NCI-H526 treated with DMSO at 0.1 percent for 48 hours (cell line): ENCODE data around the gene PKD1L1.

ENCODE experiments used
- DNase-seq: peaks from one replicate; lab custom pipeline; 2025; lab: John Stamatoyannopoulos, UW

The PKD1L1 gene

DNA sequence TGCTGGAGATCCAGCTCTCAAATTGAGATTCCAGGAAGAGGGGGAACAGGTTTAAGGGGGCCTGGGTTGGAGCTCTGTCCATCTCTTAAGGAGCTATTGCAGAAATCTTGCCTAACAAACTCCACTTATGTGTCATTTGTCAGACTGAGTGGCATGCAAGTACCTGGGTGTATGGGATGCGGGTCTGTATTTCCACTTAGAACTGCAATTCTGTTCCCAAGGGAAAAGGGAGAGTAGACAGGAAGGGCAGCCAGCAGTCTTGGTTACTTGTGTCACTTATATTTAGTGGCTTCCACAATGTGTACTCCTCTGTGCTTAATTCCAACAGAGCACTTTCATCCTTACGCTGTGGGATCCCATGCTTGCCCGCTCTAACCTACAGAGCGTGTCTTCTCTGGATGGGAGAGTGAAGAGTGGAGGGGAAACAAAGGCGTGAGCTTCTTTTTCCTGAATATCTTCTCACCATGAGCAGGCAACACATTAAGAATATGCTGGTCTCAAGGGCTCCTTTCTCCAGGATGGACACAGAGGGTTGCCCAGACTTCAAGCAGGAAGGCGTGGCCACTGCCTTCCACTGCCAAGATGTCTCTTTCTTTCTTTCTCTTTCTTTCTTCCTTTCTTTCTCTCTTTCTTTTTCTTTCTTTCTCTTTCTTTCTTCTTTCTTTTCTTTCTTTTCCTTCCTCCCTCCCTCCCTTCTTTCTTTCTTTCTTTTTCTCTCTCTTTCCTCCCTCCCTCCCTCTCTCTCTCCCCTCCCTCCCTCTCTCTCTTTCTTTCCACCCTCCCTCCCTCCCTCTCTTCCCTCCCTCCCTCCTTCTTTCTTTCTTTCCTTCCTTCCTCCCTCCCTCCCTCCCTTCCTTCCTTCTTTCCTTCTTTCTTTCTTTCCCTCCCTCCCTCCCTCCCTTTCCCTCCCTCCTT lies 212.6 kb downstream of the PKD1L1 start:
- no peak for DNase-seq

DNA sequence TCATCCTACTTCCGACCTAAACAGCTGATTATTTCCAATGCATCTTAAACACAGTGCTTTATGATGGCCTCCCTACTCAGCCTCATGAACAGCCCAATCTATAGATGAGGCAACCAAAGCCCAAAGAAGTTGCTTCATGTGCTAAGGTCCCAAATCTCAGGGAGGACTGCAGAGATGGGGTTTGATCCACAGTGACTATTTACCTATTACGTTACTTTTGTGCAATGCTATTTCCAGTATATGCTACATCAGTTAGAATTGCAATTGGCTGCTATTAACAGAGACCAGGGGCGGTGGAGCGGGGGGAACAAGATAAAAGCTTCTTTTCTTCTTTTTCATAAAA lies 213.3 kb downstream of the PKD1L1 start:
- no peak for DNase-seq

DNA sequence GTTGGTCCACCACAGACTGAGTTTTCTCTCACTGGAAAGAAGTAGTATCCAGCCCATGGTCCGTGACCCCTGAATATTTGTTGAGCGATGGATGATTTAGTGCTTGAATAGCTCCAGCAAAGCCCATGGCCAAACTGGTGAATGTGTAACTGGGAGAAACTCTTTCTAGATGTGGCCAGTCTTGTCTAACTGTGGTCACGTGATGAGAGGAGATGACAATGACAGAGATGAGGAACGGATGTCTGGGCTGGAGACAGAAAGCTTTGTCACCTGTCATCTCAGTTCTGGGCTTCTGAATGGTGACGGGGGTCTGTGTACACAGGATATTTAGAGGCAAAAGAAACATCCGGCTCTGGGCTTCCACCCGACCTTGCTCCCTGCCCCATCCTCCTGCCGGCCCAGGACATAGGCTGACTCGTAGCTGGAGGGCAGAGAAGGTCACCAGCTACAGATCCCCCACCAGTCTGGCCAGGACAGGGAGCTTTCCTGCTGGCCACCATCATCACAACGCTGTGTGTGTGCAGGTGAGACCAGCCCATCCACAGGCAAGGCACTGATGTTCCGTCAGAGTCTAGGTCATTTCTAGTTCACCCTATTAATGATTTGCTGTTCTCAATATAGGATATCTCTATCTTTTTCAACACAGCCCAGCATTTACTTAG lies 213.8 kb downstream of the PKD1L1 start:
- DNase-seq, result no peak

GRCh38 chr7:47730142-47730541 lies 218.1 kb downstream of the PKD1L1 start:
- DNase-seq, result no peak

DNA sequence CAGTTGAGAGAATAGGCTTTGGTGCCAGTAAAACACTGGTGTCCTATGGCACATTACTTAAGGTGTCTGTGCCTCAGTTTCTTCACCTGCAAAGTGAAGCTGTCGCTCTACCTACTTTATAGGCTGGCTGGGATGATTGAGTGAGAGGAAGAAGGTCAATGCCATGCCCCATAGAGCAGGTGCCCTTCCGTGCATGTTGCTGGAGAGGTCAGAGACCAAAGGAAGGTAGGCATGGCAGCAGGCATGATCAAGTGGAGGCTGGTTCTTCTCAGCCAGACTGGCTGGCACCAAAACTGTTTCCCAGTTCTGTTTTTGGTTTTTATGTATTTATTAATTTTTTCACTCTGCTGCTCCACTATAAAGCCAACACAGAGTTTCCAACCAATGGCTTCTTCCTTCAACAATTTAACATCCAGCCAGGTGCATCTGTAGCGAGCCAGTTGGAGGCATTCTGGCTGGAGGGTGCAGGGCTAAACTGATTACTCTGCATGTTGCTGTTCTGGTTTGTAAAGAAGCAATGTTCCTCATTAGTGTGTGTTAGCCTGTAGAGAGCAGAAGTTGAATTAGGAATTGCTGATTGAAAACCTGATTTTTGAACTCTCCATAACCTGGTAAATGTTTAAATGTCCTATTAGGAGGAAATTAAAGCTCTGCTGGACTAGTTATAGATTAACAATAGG lies 222.1 kb downstream of the PKD1L1 start:
- no peak for DNase-seq

DNA sequence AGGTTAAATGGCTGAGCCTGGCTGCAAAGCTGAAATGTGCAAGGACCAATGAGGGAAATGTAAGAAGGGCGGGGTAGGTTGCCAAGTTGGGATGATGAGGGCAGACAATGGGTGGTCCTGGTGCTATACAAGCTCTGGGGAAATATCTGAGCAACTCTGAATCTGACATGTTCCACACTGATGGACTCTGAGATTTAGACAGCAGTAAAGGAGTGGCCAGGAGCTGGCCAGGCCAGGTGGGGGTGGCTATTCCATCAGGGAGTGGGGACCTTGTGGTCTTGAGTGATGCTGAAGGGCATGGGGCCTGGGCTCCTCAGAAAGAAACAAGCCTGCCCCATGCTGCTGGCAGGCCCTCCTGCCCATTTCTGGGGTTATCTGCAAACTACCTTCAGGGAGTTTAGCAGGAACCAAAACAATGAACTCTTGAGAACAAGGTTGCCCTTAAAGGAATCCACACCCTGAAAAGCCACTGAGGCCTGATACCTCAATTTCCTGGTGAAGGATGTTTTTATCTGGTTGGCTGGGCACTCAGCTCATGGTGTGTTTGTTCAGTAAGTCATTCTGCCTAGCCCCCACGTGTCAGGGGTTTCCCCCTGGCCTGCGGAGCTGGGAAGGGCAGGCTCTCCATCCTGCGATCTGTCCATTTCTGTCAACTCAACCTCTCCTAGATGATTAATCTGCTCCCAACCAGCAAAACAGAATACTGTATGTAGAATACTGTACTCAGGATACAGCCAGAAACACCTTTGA lies 223.1 kb downstream of the PKD1L1 start:
- no peak for DNase-seq
